Skeletal muscle cell (primary cell): ENCODE results near the gene VMO1.

Experiments
- DNase-seq: peaks from one replicate; pipeline ENCODE4 v3.0.0-alpha.2; 2010; ENCODE audit warnings: low read depth
- H3K4me3 ChIP-seq: 2 replicates; pipeline ENCODE4 v1.5.1; 2011; ENCODE audit warnings: low read depth, mild to moderate bottlenecking, control low read depth, low read length, moderate library complexity

VMO1 gene

DNA sequence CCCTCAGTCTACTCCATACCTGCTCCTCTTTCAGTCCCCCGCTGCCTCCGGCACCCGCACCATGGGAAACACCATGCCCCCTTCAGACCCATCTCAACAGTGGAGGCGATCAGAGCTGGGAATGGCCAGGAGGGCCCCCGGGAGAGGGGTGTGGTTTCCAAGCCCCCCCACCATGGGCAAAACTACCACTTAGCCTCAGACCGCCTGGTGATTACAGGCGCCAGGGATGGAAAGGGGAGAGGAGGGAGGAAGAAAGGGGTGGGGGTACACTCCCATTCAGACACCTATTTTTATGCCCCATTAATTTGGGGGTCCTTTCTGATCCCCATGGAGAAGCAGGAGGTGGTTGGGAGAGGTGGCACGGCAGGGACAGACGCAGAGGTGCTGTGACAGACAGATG, 16.1 kb upstream of the VMO1 start, which contains the start of gene C17orf114:
TSS of gene C17orf114 (minus strand) at position 101 of the 400 bp plus-strand sequence.
- H3K4me3 ChIP-seq, result no peak within 1 kb of the TSS
- DNase-seq, result no peak

DNA sequence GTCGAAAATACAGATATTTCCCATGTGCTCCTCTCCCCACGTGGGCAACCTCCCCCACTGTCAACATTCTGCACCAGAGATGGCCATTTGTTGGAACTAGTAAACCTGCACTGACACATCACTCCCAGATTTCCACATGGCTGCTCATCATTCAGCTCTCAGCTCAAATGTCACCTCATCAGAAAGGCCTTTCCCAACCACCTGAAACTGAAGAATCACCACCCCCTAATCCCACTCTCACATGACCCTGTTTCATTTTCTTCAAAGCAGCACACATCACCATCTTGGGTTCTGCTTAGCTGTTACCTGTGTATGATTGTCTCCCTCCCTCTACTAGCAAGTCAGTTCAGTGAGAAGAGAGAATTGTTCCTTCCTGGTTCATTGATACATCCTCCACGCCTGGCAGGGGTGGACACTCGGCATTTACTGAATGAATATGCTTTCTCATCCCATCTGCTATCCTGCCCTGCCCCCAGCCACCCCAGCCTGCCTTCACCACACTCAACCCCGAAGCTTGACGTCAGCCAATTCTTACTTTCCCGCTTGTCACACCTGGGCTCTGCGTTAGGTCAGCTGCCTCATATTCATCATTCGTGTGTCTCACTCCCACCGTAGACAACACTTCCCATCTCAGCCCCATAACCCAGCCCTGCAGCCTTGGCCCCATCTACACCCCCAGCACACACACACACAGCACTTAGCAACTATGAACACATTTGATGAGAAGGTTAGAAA, 14.5 kb upstream of the VMO1 start:
- no peak overlapping the region for H3K4me3 ChIP-seq
- no peak for DNase-seq

DNA sequence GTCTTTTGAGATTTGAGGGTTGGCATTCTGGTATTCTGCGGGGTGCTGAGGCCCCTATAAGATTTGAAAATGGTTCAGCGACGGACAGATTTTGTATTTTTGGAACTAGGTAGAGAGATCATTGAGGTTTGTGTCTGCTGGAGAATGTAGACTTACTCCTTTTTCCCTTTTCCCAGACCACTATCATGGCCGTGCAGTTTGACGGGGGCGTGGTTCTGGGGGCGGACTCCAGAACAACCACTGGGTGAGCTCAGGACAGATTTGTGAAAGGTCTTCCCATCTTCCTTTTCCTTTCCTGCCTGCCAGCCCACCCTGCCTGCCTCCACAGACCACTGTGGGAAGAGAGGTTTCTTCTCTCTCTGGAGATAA, 10.4 kb upstream of the VMO1 start:
- H3K4me3 ChIP-seq, result peak overlapping the region; percentile 92
- DNase-seq, result no peak

DNA sequence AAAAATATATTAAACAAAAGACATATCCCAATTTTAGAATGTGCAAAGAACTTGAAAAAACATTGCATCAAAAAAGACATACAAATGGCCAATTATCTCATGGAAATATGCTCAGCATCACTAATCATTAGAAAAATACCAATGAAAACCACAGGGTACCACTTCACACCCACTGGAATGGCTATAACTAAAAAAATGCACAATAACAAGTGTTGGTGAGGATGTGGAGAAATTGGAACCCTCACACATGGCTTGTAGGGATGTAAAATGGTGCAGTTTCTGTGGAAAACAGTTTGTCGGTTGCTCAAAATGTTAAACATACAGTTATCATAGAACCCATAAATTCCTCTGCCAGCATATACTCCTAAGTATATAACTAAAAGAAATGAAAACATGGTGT, 9.0 kb upstream of the VMO1 start:
- DNase-seq, result no peak
- no peak overlapping the region for H3K4me3 ChIP-seq

DNA sequence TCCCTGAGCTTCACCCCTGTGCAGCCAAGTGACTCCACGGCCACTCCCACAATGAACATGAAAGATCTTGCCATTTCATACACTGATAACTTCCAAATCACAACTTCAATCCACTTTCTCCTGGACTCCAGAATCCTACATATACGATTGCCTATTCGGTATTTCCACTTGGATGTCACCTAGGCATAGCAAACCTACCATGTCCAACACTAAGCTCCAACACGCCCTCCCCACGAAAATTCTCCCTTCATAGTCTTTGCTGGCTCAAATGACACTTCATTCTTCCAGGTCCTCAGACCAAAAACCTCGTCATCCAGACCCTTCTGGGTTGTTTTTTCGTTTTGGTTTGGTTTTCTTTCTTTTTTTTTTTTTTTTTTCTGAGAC, 4.5 kb upstream of the VMO1 start:
- peak overlapping the region; percentile 62 for H3K4me3 ChIP-seq
- no peak for DNase-seq

DNA sequence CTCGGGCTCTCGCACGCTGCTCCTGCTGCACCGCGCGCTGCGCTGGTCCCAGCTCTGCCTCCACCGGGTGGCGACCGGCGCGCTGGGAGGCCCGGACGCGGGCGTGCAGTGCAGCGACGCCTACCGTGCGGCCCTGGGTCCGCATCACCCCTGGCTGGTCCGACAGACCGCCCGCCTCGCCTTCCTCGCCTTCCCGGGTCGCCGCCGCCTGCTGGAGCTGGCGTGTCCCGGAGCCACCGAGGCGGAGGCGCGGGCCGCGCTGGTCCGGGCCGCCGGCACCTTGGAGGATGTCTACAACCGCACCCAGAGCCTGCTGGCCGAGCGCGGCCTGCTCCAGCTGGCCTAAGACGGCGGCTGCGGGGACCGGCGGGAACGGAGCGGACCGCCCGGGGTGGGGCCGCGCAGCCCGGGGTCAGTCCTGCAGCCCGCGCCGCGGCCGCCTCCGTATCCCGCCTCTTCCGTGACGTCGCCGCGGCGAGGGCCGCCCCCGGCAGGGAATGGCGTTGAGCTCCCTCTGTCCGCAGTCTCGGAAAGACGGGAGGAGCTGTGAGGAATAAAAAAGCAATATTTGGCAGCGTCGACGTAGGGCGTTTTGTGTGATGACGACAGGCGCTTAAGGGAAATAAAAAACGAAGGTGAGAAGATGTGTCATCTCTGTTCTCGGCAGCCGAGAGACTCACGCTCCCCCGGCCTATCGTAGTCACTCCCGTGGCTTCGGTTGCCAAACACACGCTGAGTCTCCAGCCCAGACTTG, 4.0 kb upstream of the VMO1 start:
- H3K4me3 ChIP-seq, result peak overlapping the region; percentile 62
- peak; percentile 79 for DNase-seq

DNA sequence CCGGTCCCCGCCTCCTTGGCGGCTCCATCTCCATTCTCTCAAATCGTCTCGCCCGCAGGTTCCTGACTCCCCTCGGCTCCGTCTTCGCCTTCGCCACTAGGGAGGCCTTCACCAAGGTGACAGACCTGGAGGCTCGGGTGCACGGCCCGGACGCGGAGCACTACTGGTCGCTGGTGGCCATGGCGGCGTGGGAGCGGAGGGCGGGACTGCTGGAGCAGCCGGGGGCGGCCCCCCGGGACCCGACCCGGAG, 3.5 kb upstream of the VMO1 start:
- H3K4me3 ChIP-seq, result peak overlapping the region; percentile 62
- no peak for DNase-seq

DNA sequence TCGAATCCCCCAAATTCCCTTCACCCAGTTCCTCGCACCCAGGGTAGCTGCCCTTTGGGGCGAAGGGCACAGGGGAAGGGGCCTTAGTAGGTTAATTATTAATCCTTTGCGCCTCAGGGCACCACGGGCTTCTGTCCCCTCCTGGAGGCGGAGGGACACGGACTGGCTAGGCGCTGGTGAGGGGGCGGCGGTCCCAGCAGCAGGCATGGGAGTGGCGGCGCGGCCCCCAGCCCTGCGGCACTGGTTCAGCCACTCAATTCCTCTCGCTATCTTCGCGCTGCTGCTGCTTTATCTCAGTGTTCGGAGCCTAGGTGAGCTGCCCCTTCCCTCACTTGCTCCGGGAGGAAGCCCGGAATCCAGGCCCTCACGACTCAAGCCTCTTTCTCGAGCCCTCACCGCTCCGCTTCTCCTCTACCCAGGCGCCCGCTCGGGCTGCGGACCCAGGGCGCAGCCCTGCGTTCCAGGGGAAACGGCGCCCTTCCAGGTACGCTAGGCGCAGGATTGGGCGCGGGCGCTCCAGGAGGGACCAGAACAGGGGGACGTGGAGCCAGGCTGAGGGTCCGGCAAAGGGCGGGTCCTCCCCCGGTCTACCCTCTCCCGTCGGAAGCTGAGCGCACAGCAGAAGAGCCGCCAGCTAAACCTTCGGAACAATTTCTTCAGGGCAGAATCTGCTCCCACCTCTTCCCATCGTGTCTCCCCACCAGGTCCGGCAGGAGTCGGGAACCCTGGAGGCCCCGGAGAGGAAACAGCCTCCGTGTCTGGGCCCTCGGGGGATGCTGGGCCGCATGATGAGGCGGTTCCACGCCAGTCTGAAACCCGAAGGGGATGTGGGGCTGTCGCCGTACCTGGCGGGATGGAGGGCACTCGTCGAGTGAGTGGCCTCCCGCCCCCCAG, 2.9 kb upstream of the VMO1 start, which contains the start of gene GLTPD2:
TSS of gene GLTPD2 (plus strand) at position 158 of the 894 bp plus-strand sequence. CDS start at position 206, 48 bp downstream.
- H3K4me3 ChIP-seq, result peak within 1 kb of the TSS; percentile 62
- DNase-seq, result no peak

DNA sequence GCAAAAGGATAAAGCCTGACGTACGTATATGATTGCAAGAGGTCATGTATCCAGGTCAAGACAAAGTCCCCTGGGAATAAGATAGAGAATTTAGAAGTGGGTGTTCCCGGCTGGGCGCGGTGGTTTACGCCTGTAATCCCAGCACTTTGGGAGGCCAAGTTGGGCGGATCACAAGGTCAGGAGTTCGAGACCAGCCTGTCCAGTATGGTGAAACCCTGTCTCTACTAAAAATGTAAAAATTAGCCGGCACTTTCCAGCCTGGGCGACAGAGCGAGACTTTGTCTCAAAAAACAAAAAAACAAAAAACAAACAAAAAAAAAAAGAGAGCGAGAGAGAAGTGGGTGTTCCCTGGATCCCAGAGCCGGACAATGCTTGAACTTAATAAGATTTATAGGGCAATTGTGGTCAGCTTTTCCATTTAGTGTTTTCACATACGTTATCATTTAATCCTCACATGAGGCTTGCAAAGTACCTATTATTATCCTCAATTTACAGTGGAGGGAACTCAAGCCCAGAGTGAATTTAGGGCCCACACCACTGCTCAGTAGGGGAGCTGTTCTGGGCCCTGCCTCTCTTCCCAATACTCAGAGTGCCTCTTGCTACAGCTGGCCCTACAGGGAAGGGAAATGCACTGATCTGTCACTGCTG, 2.1 kb upstream of the VMO1 start:
- DNase-seq, result no peak
- no peak overlapping the region for H3K4me3 ChIP-seq

DNA sequence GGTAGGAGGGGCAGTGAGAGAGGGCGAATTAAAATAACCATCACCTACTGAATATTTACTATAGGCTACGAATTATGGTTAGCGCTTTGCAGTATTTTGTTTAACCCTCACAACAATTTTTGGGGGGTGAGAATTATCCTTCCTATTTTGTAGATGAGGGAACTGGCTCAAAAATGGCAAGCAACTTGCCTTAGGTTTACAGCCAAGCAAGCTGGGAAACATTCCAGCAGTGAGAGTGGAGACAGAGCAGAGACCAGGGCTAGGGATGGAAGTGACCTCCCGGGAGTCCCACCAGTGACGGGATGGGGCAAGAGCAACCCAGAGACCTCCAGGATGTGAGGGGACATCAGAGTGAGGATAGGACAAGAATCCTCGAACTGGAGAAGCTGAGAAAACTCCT, 352 bp upstream of the VMO1 start:
- no peak overlapping the region for H3K4me3 ChIP-seq
- DNase-seq, result no peak

DNA sequence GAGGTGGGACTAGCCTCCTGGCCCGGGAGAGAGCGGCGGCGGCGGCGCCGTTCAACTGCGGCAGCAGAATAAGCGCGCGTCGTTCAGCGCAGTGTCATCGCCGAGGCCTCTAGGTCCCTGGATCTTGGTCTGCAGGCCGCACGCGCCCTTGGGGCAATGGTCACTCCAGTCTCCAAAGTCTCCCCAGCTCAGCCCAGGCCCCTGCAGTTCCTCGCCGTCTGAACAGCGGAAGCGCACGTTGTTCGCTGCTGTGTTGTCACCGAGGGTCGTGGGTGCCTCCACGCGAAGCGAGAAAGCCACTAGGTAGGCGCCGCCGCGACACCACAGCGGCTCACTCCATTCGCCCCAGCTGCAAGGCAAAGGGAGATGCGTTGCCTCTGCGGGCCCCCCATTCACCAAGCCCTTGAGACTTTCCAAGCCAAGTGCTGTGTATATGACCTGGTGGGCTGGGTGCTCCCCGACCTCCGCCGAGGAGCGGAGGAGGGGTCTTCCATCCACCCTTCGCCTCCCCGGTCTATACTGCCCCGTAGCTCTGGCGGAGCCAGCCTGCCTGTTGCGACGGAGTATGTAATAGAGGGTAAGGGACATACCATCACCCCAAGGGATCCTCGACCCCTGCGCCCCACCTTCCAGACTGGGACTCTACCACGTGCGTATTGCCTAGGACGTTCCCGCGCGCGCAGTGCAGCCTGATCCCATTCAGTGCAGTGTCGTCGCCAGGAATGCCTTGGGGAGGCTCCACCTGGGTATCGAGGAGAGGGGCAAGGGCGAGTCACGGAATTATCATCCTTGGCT, 656 bp downstream of the VMO1 start:
- no peak for DNase-seq
- H3K4me3 ChIP-seq, result peak overlapping the region; percentile 14

DNA sequence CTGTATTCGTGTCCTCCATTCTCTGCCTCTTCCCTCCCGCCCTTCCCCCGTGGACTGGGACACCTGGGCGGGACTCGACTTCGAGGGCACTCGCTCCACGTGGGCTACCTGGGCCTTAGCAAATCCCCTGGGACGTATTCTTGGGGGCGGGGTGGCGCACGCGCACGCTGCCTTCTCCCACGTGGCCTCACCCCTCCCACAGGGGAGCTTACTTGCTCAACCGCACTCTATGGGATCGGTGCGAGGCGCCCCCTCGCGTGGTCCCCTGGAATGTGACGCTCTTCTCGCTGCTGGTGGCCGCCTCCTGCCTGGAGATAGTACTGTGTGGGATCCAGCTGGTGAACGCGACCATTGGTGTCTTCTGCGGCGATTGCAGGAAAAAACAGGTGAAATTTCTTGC, 3.5 kb downstream of the VMO1 start:
- no peak for DNase-seq

DNA sequence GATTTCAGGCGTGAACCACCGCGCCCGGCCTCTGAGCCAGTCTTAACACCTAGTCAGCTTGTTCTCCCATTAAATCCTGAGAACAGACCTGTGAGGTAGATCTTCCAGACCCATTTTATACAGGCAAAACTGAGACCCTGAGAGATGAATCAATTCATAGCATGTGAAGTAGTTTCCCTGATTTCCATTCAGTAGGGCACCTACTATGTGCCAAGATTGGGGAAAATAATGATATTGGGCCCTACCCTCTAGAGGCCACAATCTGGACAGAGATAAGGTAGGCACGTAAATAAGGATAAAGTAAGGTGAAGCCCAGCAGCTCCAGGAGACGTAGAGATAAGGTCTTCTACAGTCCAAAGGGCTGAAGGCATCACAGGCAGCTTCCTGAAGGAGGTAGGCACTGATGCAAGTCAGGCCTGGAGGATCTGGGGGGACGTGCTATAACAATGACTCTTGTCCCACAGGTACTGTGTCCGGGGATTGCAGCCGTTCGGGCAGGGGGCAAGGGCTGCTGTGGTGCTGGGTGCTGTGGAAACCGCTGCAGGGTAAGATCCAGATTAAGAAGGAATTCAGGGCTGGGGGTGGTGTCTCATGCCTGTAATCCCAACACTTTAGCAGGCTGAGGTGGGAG, 5.7 kb downstream of the VMO1 start:
- no peak overlapping the region for H3K4me3 ChIP-seq
- no peak for DNase-seq

More for the DNA sequence above, 3.5 kb downstream of the VMO1 start:
- H3K4me3 ChIP-seq, result no peak overlapping the region

DNA sequence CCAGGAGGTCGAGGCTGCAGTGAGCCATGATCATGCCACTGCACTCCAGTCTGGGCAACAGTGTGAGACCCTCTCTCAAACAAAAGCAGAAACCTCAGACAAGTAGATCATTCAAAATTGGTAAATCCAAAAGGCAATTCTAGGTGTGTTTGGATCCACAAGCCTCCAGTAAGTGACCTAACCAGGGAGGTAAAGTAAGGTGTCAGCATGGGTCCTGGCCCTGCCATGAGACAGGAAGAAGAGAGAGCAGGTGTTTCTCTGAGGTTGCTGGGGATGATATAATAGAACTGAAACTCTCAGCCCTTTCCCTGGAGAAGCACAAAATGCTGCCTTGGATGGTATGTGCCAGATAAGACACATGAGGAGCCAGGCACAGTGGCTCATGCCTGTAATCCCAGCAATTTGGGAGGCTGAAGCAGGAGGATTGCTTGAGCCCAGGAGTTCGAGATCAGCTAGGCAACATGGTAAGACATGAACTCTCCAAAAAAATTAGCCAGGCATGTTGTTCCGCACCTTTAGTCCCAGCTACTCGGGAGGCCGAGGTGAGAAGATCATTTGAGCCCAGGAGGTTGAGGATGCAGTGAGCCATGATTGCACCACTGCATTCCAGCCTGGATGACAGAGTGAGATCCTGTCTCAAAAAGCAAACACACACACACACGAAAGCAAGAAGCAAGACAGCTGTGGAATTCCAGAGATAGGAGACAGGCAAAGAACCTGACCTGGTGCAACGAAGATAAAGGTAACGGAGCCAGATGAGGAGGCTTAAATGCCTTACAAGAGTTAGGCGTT, 8.0 kb downstream of the VMO1 start:
- H3K4me3 ChIP-seq, result no peak overlapping the region
- DNase-seq, result no peak

DNA sequence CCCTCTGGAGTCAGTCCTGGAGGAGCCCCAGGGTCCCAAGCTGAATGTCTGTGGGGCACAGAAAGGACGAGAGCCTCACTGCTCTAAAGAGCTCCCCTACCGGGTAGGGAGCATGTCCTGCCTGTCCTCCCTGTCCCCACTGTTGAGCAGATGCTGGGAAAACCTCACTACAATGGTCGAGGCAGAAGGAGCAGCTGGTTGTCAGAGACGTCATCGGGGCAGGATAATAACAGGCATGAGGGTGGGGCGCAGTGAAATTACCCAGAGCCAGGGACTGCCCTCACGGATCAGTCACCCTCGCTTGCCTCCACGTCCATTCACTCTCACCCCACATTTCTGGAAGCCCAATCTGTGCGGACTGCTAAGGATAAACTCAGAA, 13.9 kb downstream of the VMO1 start:
- no peak for DNase-seq
- H3K4me3 ChIP-seq, result no peak overlapping the region

DNA sequence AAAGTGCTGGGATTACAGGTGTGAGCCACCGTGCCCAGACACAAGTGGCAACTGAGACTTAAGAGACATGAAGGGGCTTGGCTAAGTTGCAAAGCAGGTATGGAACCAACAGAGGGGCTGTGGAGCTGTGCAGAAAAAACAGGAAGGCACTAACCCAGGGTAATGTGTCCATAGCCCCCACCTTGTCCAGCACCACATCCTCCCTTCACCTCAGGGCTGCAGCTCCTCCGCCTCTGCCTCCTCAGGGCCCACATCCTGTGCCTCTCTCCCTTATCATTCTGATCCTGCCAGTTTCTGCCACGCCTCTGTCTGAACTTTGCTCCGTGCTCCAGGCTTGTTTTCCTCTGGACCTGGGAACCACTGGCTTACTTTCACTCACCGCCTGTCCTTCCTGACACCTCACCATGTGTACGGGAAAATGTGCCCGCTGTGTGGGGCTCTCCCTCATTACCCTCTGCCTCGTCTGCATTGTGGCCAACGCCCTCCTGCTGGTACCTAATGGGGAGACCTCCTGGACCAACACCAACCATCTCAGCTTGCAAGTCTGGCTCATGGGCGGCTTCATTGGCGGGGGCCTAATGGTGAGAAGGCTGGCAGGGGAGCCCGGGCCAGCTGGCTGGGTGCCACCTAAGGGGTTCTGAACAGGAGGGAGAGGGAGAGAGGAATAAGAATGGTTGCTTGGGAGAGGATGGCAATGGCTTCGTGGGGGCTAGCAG, 14.5 kb downstream of the VMO1 start, which contains the start of gene TM4SF5:
TSS of gene TM4SF5 (plus strand) at position 368 of the 716 bp plus-strand sequence. CDS start at position 405, 37 bp downstream.
- H3K4me3 ChIP-seq, result no peak within 1 kb of the TSS
- DNase-seq, result no peak

DNA sequence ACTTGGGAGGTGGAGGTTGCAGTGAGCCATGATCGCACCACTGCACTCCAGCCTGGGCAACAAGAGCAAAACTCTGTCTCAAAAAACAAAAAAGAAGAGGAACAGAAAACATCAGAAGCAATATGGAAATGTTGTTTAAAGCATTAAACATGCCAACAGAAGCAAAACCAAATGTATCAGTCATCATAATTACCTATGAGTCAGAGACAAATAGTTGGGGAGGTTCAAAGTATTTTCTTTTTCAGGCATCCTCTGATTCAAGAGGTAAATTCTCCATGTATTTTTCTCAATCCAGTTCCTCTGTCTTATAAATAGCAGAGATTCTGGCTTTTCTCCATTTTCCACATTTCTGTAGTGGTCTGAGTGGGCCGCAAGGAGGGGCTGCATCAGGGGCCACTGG, 16.5 kb downstream of the VMO1 start:
- no peak overlapping the region for H3K4me3 ChIP-seq
- DNase-seq, result no peak
